GM23338 (cell line): Measurements from ENCODE around the gene EMILIN2. TPM values are rescaled to one million over a fixed set of nuclear protein-coding genes. Genes with fewer than 3 reads are reported as not detected.
A peak's percentile ranks its signal among the peaks of the same experiment; 100 is the strongest.

ENCODE experiments used
- ATAC-seq: fragments of 200-7000 bp; cut with Tn5 transposase; 3 replicates; pipeline ENCODE4 v1.9.1; 2020
- DNase-seq: peaks from one replicate; pipeline ENCODE4 v3.0.0-alpha.2; 2015; ENCODE audit warnings: low spot score
- H2AFZ ChIP-seq: fragments of 200-600 bp; sonication (generic); 2 replicates; pipeline ENCODE4 v1.8.0; 2016; ENCODE audit warnings: antibody characterized with exemption, mild to moderate bottlenecking, moderate library complexity
- H3F3A ChIP-seq: fragments of 200-600 bp; sonication (generic); replicated peaks from 2 replicates; pipeline ENCODE4 v1.8.0; 2017; ENCODE audit warnings: antibody characterized with exemption, mixed run types, low read depth
- H3K27ac ChIP-seq: fragments of 200-600 bp; sonication (generic); 2 replicates; pipeline ENCODE4 v1.6.1; 2016; ENCODE audit warnings: low read depth
- H3K27me3 ChIP-seq: fragments of 200-600 bp; sonication (generic); 2 replicates; pipeline ENCODE4 v1.8.0; 2016; ENCODE audit warnings: mild to moderate bottlenecking, mixed run types, moderate library complexity; ENCODE audit not compliant: insufficient read depth
- H3K36me3 ChIP-seq: fragments of 200-600 bp; sonication (generic); 2 replicates; pipeline ENCODE4 v1.8.0; 2016; ENCODE audit warnings: mild to moderate bottlenecking; ENCODE audit not compliant: insufficient read depth
- H3K4me1 ChIP-seq: fragments of 200-600 bp; sonication (generic); 2 replicates; pipeline ENCODE4 v1.8.0; 2016; ENCODE audit warnings: mild to moderate bottlenecking, moderate library complexity; ENCODE audit not compliant: insufficient read depth
- H3K4me2 ChIP-seq: fragments of 200-600 bp; sonication (generic); 2 replicates; pipeline ENCODE4 v1.7.1; 2017; ENCODE audit warnings: mixed run types
- H3K4me3 ChIP-seq: fragments of 200-600 bp; sonication (generic); 2 replicates; pipeline ENCODE4 v1.6.1; 2016; ENCODE audit warnings: mixed run types
- H3K79me2 ChIP-seq: fragments of 200-600 bp; sonication (generic); replicated peaks from 2 replicates; pipeline ENCODE4 v1.8.0; 2017; ENCODE audit warnings: mild to moderate bottlenecking; ENCODE audit not compliant: insufficient read depth
- H3K9me2 ChIP-seq: fragments of 200-600 bp; sonication (generic); 2 replicates; pipeline ENCODE4 v1.8.0; 2017; ENCODE audit not compliant: insufficient read depth
- H4K20me1 ChIP-seq: fragments of 200-600 bp; sonication (generic); replicated peaks from 2 replicates; pipeline ENCODE4 v1.8.0; 2017; ENCODE audit warnings: mild to moderate bottlenecking; ENCODE audit not compliant: insufficient read depth
- H3K27ac Mint-ChIP-seq: 2 replicates; pipeline ENCODE4 v1.8.0; 2020; ENCODE audit warnings: inconsistent platforms, mild to moderate bottlenecking, moderate library complexity, mixed read lengths
- H3K27me3 Mint-ChIP-seq: 3 replicates; pipeline ENCODE4 v1.8.0; 2022; ENCODE audit warnings: low read depth, mild to moderate bottlenecking, moderate library complexity, mixed read lengths, inconsistent platforms; ENCODE audit not compliant: insufficient read depth, poor library complexity
- H3K36me3 Mint-ChIP-seq: 3 replicates; pipeline ENCODE4 v1.8.0; 2021; ENCODE audit warnings: low read depth, mild to moderate bottlenecking, inconsistent platforms, moderate library complexity, mixed read lengths
- H3K4me1 Mint-ChIP-seq: 3 replicates; pipeline ENCODE4 v1.8.0; 2020; ENCODE audit warnings: mild to moderate bottlenecking, inconsistent platforms, mixed read lengths
- H3K4me3 Mint-ChIP-seq: 3 replicates; pipeline ENCODE4 v1.8.0; 2021; ENCODE audit warnings: moderate library complexity, mild to moderate bottlenecking, inconsistent platforms, mixed read lengths
- H3K9me3 Mint-ChIP-seq: 3 replicates; pipeline ENCODE4 v1.8.0; 2020; ENCODE audit warnings: moderate library complexity, mild to moderate bottlenecking, inconsistent platforms, mixed read lengths
- CREB1 ChIP-seq: fragments of 250-450 bp; sonication (Bioruptor Pico); IDR thresholded peaks from 2 replicates; pipeline ENCODE4 v1.5.0; 2020; ENCODE audit warnings: low read depth, mild to moderate bottlenecking, moderate library complexity
- CTCF ChIP-seq, 2 experiments: fragments of 200-600 bp in 1 of 2; sonication (generic) in 1 of 2; conservative IDR thresholded peaks; 2 replicates each; pipeline versions ENCODE4 v1.5.1 to v1.6.1; 2016 to 2017; ENCODE audit warnings: antibody characterized with exemption in 2 of 2, low read depth in 2 of 2, mild to moderate bottlenecking in 2 of 2, moderate library complexity in 1 of 2
- ETS1 ChIP-seq: IDR thresholded peaks from 2 replicates; pipeline ENCODE4 v1.6.1; 2016; ENCODE audit warnings: antibody characterized with exemption
- EZH2 ChIP-seq: fragments of 200-600 bp; sonication (generic); IDR thresholded peaks from one replicate; pipeline ENCODE4 v1.8.0; 2017; ENCODE audit warnings: antibody characterized with exemption, mild to moderate bottlenecking, low read depth; ENCODE audit not compliant: unreplicated experiment
- EZH2phosphoT487 ChIP-seq: fragments of 200-600 bp; sonication (generic); IDR thresholded peaks from one replicate; pipeline ENCODE4 v1.8.1; 2018; ENCODE audit warnings: antibody characterized with exemption; ENCODE audit not compliant: unreplicated experiment
- JUNB ChIP-seq: IDR thresholded peaks from one replicate; pipeline ENCODE4 v1.6.1; 2016; ENCODE audit warnings: antibody characterized with exemption; ENCODE audit not compliant: unreplicated experiment
- NANOG ChIP-seq: IDR thresholded peaks from 2 replicates; pipeline ENCODE4 v1.6.1; 2016; ENCODE audit warnings: antibody characterized with exemption, borderline replicate concordance
- POLR2AphosphoS5 ChIP-seq: IDR thresholded peaks from 2 replicates; pipeline ENCODE4 v1.6.1; 2016; ENCODE audit warnings: antibody characterized with exemption, low read depth
- REST ChIP-seq: IDR thresholded peaks from one replicate; pipeline ENCODE4 v1.6.1; 2018; ENCODE audit warnings: antibody characterized with exemption; ENCODE audit not compliant: unreplicated experiment
- STAT1 ChIP-seq: IDR thresholded peaks from one replicate; pipeline ENCODE4 v1.6.1; 2016; ENCODE audit warnings: antibody characterized with exemption; ENCODE audit not compliant: unreplicated experiment
- ZNF114 ChIP-seq: fragments of 250-450 bp; sonication (Bioruptor Pico); IDR thresholded peaks from 2 replicates; pipeline ENCODE4 v1.5.0; 2020; ENCODE audit warnings: mild to moderate bottlenecking, moderate library complexity
- ZNF331 ChIP-seq: fragments of 250-450 bp; sonication (Bioruptor Pico); IDR thresholded peaks from 2 replicates; pipeline ENCODE4 v1.5.0; 2020; ENCODE audit warnings: low read depth, mild to moderate bottlenecking, moderate library complexity
- ZNF462 ChIP-seq: fragments of 250-450 bp; sonication (Bioruptor Pico); IDR thresholded peaks from 2 replicates; pipeline ENCODE4 v1.5.0; 2020; ENCODE audit warnings: mild to moderate bottlenecking, moderate library complexity
- polyA plus RNA-seq: library from polyadenylated mRNA; unstranded; fragments of >200 nt; fragmentation: Nextera tagmentation; extraction: Ambion mirVana; gene quantifications from 2 replicates; pipeline ENCODE4 v1.2.1, GENCODE V29; 2016
- total RNA-seq: library from RNA; depleted of rRNA; stranded (reverse); fragments of >200 nt; shearing (Covaris generic); gene quantifications from 2 replicates; pipeline ENCODE4 v1.2.3, GENCODE V29; 2014

Gene EMILIN2
- total and polyA plus RNA-seq, 2 experiments from 2014 or later = 3.0 to 11.6 TPM

- Mint-ChIP-seq H3K36me3 (no peaks in the 10 kb centered on the region), H3K4me1 (peaks cover 23% of the 10 kb centered on the region), H3K27me3 (no peaks in the 10 kb centered on the region), H3K4me3 (no peak overlapping the region), H3K9me3 (peaks cover 5% of the 10 kb centered on the region; the same call in 1 of the 3 replicates), H3K27ac (no peak overlapping the region)
- ATAC-seq = peak; percentile 77
- H3K9me2 ChIP-seq = no peaks in the 10 kb centered on the region
- no peaks in the 10 kb centered on the region for H4K20me1 ChIP-seq
- no peak for DNase-seq
- H3K27me3 ChIP-seq = no peaks in the 10 kb centered on the region
- H3K4me2 ChIP-seq = no peak overlapping the region
- H3K79me2 ChIP-seq = no peaks in the 10 kb centered on the region
- no peaks in the 10 kb centered on the region for H3F3A ChIP-seq
- peaks cover 15% of the 10 kb centered on the region for H3K4me1 ChIP-seq
- TF ChIP-seq JUNB (no peak), STAT1 (no peak), EZH2 (no peak), ETS1 (no peak), POLR2AphosphoS5 (no peak), ZNF331 (no peak), ZNF462 (CRISPR knock-in tag) (no peak), CREB1 (CRISPR knock-in tag) (no peak), REST (no peak), CTCF (conservative IDR thresholded peaks at IDR 0.05; ENCODE audit: low read depth in 2 of 2) (no peak), NANOG (no peak), EZH2phosphoT487 (no peak), ZNF114 (CRISPR knock-in tag) (no peak)
- H3K4me3 ChIP-seq = no peak overlapping the region
- H2AFZ ChIP-seq = no peak overlapping the region; the same call in 1 of the 2 replicates
- H3K36me3 ChIP-seq = no peaks in the 10 kb centered on the region
- no peak overlapping the region for H3K27ac ChIP-seq
Measured at GRCh38 chr18:2898186-2898640, 51.4 kb downstream of the EMILIN2 start.
